H1 (cell line): ENCODE data around the gene RADIL. TPM values are rescaled to one million over a fixed set of nuclear protein-coding genes. Genes with fewer than 3 reads are reported as not detected.

ENCODE experiments used
- EGR1 ChIP-seq: IDR thresholded peaks from 2 replicates; pipeline ENCODE4 v1.6.1; 2011; ENCODE audit warnings: low read depth, low read length, borderline replicate concordance
- GABPA ChIP-seq: IDR thresholded peaks from 2 replicates; pipeline ENCODE4 v1.6.1; 2011; ENCODE audit warnings: mild to moderate bottlenecking, low read length, moderate library complexity, borderline replicate concordance; ENCODE audit not compliant: insufficient read depth
- KDM1A ChIP-seq: fragments of 200-600, 300-600 bp; sonication (generic); IDR thresholded peaks from 2 replicates; pipeline ENCODE4 v1.7.1; 2016; ENCODE audit warnings: mild to moderate bottlenecking, low read length, borderline replicate concordance
- SP2 ChIP-seq: IDR thresholded peaks from 2 replicates; pipeline ENCODE4 v1.6.1; 2012; ENCODE audit warnings: mild to moderate bottlenecking, low read length, inconsistent platforms
- TBP ChIP-seq: IDR thresholded peaks from 2 replicates; pipeline ENCODE4 v1.6.1; 2011; ENCODE audit warnings: low read depth, low read length, improper control_type of control experiment
- polyA plus RNA-seq, 7 experiments: library from polyadenylated mRNA; depleted of rRNA in 3 of 7; stranded (reverse) in 5 of 7; unstranded in 2 of 7; fragments of >200 nt in 5 of 7; fragments of 200-250 nt in 2 of 7; gene quantifications; 1 replicate in 5 of 7; 2 replicates in 1 of 7; 4 replicates in 1 of 7; pipeline versions ENCODE4 v1.2.1 to v1.2.3, GENCODE V29; 2011 to 2013; ENCODE audit warnings: missing spikeins in 2 of 7, mixed read lengths in 2 of 7
- total RNA-seq: library from RNA; stranded (reverse); fragmentation: NEBNext Ultra II Directional; extraction: Animal tissue kit (Norgen Biotek cat#: 25700); gene quantifications from 2 replicates; pipeline ENCODE4 v1.2.1, GENCODE V29; 2021

The RADIL gene
- total and polyA plus RNA-seq, 2 of the 8 experiments (the other 6 are each of a cell fraction or from before 2014, with no cell fraction given) = 5.0 to 5.4 TPM

DNA sequence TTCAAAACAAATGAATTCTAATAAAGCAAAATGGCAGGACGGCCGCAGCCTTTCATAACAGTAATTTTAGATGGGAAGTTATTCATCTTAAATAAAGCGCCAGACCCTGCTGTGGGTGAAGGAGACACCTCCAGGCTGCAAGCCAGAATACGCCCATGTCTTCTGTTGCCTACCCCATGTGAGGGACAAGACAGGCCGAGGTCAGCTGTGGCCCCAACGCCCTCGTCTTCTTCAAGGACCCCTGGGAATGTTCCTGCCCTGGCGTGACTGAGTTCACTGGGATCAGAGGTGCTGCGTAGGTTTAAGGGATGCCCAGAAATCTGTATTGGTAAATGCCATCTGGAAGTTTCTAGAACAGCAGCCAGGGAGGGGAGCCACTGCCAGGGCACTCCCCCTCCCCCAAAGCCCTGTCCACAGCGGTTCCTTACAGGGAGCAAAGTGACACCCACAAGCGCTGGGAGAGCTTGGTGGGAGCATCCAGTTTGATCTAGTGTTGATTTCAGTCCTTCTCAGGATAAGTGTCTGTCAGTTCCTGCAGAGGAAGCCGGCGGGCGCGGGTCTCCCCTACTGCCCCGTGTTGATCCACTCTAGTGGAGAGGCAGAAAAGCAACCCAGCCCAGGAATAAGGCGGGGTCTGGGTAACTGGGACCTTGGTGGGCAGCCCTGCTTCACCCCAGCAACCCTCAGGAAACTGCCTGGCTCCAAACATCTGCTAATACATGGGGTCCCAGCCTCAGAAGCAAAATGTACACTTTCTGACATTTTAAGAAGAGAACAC lies 42.3 kb downstream of the RADIL start (continued):
- TF ChIP-seq TBP (no peak), GABPA (no peak), SP2 (no peak), EGR1 (no peak), KDM1A (no peak)
- TF ChIP-seq, all 59 proteins: peak for 0
